AG10803 (cell line): ENCODE results near the gene CPM.

Source experiments
- DNase-seq: peaks from one replicate; pipeline ENCODE4 v3.0.0; 2010; ENCODE audit warnings: low read depth
- H3K4me3 ChIP-seq: 2 replicates; pipeline ENCODE4 v1.5.1; 2011; ENCODE audit warnings: mild to moderate bottlenecking, low read length, control low read depth
- TF ChIP-seq, protein P1 (sequence below): conservative IDR thresholded peaks from 2 replicates; pipeline ENCODE4 v1.5.1; 2011; ENCODE audit warnings: mild to moderate bottlenecking, low read length, control low read depth, inconsistent platforms

The CPM gene

DNA sequence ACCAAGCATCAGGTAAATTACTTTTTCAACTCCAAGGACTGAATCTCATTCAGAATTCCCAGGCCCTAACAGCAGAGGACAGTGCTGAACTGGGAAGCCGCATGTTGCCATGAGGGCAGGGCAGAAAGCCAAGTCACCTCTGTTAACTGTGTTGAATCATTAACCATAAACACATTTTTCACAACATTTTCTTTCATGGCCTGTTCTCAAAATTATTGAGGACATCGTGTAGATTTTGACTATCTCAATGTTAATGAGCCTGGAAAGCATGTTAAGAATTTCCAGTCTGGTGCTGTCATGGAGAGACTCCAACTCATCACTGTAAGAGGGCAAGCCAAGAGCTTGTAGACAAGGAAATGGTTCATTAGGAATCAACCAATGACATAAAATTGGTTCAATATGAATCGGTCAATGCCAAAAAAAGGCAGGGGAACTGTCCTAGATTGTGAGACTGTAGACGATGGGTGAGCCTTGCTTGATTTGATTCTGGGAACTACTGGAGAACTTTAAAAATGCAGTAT, 33.7 kb downstream of the CPM start:
- DNase-seq = peak; percentile 98
- TF ChIP-seq, protein P1, sequence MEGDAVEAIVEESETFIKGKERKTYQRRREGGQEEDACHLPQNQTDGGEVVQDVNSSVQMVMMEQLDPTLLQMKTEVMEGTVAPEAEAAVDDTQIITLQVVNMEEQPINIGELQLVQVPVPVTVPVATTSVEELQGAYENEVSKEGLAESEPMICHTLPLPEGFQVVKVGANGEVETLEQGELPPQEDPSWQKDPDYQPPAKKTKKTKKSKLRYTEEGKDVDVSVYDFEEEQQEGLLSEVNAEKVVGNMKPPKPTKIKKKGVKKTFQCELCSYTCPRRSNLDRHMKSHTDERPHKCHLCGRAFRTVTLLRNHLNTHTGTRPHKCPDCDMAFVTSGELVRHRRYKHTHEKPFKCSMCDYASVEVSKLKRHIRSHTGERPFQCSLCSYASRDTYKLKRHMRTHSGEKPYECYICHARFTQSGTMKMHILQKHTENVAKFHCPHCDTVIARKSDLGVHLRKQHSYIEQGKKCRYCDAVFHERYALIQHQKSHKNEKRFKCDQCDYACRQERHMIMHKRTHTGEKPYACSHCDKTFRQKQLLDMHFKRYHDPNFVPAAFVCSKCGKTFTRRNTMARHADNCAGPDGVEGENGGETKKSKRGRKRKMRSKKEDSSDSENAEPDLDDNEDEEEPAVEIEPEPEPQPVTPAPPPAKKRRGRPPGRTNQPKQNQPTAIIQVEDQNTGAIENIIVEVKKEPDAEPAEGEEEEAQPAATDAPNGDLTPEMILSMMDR = peak; percentile 99
- H3K4me3 ChIP-seq = no peak overlapping the region

DNA sequence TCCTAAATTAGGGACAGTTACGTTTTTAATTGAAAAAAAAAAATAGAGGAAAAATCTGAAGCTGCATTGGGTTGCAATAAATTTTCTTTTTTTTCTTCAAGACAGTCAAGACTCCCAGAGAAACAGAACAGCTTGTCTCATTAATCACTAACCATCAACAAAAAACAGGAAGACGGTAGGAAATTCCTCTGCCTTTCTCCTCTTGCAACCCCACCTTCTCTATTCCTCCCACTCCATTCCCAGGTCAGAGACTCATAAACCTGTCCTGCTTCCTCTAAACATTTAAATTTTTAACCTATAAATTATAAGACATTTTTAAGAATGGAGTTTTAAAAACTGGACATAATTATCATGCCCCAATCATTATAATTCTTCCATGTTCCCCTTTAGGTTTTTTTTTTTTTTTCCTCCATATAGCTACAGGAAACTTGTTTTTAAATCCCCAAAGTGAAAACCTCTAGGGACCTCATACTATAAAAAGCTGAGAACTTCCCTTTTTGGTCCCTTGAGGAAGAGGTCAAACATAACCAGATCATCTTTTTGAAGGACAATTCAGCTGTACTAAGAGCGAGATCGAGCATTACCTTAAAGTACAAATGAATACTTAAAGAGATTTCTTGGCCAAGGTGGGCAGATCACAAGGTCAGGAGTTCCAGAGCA, 36.0 kb downstream of the CPM start:
- H3K4me3 ChIP-seq = no peak overlapping the region
- DNase-seq = no peak
- TF ChIP-seq, protein P1 = no peak

DNA sequence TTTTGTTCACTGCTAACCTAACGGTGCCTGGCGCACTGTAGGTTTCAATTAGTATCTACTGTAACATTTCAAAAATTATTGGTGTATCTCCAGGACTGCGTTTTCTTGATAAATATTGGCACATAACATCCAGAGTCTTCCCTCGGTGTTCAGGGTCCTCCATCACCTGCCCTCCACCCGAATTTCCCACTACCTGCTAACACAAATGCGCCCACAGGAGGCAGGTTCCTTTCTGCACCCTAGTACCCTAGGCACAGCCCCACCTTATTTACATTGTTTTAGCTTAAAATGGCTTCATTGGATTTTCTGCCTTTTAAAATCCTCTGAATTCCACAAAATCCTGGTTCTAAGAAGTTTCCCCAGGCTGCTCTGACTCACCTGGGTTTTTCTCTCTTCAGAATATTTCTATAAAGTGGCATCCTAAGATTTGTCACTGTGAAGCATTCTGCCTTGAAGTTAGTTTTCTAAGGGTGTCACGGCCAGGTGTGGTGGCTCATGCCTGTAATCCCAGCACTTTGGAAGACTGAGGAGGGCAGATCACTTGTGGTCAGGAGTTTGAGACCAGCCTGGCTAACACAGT, 38.6 kb downstream of the CPM start:
- no peak for DNase-seq
- TF ChIP-seq, protein P1 = no peak
- H3K4me3 ChIP-seq = no peak overlapping the region

DNA sequence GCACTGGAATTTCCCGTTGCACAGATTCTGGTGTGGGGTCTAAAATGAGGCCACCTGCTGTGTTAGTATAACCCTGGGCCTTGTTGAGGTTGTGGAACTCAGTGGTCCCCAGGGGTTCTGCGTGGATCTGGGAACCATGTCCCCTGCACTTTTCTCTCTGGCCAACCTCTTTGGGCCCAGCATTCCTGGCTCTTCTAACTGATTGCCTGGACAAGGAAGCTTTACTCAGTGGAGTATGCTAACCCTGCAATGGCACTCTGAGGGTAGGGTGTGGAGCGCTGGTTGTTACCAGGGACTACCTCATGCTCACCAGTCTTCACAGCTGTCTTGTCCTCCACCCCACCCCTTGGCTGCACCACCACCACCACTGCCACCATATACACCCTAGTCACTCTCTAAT, 39.2 kb downstream of the CPM start:
- DNase-seq = no peak
- H3K4me3 ChIP-seq = no peak overlapping the region
- TF ChIP-seq, protein P1 = no peak

DNA sequence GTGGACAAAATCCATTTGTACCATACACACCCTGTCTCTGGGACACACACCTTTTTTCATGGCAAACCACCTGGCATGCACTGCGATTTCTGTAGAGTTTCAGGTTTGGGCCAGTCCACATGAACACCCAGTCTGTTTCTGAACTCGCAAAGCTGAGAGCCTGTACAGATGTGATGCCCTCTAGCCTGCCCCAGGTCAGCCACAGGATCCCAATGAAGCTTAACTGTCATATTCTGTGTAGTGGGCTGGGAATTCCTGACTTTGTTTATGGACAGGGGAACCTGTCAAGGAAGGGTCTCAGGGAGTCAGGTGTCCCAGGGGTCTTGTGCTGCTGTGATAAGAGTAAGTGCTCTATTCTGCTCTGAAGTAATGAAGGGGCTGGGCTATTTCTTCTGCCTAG, 39.8 kb downstream of the CPM start:
- TF ChIP-seq, protein P1 = no peak
- H3K4me3 ChIP-seq = no peak overlapping the region

DNA sequence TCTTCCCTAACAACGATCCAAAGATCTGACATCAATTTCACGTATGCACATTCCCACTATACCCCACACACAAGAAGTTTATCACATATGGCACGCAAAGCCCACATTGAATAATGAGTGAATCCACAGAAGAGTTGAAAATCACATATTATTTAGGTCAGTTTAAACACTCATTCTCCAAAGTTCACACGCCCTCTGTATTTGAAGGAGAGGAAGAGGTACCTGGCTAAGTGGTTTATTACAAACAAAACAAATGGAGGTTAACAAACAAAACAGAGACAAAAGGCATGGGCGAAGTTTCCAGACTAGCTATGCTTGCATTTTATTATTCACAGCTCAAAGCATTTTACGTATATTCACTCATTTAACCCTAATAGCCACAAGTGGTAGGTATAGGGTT, 41.8 kb downstream of the CPM start:
- no peak for DNase-seq
- no peak overlapping the region for H3K4me3 ChIP-seq
- TF ChIP-seq, protein P1 = no peak

More for the DNA sequence above, 39.8 kb downstream of the CPM start:
- no peak for DNase-seq

DNA sequence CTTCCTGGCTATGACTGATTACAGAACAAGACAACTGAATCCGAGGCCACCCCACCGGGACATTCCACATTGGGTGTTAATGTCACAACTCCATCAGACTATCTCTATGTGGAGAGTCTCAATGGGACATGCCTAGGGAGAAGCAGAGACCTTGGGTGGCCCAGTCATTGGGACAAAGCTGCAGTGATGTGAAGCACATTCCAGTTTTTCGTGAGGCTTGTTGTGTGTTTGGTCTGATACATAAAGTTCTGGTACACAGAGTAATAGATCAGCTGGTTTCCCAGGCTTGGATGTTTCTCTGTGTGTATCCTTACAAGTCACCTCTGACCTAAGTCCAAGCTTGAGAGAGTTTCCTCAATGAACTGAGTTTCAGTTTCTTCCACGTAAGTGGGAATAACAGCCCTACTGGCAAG, 42.3 kb downstream of the CPM start:
- TF ChIP-seq, protein P1 = no peak
- no peak overlapping the region for H3K4me3 ChIP-seq
- no peak for DNase-seq
